Lower leg skin (tissue), 3 donors: Measurements from ENCODE around the gene POC1B.

Experiments used
- POLR2A ChIP-seq, 2 donors: fragments of 450-650 bp; IDR thresholded peaks; one replicate each; pipeline ENCODE4 v1.6.1; 2016 to 2017; ENCODE audit warnings: antibody characterized with exemption in 2 of 2, mild to moderate bottlenecking in 1 of 2, moderate library complexity in 1 of 2
- TF ChIP-seq, protein P1 (sequence below), 3 donors: fragments of 450-650 bp; IDR thresholded peaks; one replicate each; pipeline ENCODE4 v1.5.1; 2016; ENCODE audit warnings: antibody characterized with exemption in 3 of 3, mild to moderate bottlenecking in 3 of 3, moderate library complexity in 2 of 3

DNA sequence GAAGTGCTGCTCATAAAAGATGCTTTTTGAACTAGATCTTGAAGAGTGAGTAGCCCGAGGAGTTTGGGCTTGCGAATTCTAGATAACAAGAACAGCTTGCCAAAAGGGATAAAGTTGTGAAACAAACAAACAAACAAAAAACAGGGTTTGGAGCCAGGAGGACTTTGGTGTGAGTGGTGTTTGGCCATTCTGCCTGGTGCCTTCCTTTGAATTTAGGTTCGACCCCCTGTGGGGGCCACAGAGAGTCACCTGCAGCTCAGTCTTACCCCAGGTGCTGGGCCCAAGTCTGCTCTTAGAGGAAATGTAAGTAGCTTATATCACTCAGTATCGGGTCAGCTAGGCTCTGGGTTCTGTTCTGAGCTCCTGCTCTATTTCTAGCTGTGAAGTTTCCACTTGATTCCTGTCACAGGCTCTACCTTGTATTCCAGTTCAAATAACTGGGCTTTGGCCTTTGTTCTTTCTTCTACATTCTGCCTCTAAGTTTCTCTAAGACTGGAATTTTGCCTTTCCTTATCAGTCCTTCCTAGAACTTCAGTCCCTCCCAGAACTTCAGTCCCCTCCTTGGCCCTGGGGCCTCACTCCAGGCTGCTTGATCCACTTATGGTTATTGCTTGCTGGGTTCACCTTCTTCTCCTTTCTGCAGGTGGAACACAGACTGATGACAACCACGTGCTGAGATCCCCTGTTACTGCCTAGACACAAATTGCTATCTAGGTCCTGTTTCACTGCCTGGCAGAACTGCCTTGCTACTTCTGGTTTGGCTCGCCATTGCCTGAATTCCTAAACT lies 153.1 kb downstream of the POC1B start:
- TF ChIP-seq, protein P1, sequence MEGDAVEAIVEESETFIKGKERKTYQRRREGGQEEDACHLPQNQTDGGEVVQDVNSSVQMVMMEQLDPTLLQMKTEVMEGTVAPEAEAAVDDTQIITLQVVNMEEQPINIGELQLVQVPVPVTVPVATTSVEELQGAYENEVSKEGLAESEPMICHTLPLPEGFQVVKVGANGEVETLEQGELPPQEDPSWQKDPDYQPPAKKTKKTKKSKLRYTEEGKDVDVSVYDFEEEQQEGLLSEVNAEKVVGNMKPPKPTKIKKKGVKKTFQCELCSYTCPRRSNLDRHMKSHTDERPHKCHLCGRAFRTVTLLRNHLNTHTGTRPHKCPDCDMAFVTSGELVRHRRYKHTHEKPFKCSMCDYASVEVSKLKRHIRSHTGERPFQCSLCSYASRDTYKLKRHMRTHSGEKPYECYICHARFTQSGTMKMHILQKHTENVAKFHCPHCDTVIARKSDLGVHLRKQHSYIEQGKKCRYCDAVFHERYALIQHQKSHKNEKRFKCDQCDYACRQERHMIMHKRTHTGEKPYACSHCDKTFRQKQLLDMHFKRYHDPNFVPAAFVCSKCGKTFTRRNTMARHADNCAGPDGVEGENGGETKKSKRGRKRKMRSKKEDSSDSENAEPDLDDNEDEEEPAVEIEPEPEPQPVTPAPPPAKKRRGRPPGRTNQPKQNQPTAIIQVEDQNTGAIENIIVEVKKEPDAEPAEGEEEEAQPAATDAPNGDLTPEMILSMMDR (IDR thresholded peaks at IDR 0.05), result no peak
- no peak for TF ChIP-seq POLR2A (IDR thresholded peaks at IDR 0.05)
